Activated CD8-positive, alpha-beta memory T cell treated with anti-CD3 and anti-CD28 coated beads, Interleukin-2, amount 50 U/mL, for 24 hours (primary cell): ENCODE data around the gene GPR3.

ENCODE experiments used
- DNase-seq: peaks from one replicate; pipeline ENCODE4 v3.0.0-alpha.2; 2020; ENCODE audit errors: extremely low read depth

The GPR3 gene

DNA sequence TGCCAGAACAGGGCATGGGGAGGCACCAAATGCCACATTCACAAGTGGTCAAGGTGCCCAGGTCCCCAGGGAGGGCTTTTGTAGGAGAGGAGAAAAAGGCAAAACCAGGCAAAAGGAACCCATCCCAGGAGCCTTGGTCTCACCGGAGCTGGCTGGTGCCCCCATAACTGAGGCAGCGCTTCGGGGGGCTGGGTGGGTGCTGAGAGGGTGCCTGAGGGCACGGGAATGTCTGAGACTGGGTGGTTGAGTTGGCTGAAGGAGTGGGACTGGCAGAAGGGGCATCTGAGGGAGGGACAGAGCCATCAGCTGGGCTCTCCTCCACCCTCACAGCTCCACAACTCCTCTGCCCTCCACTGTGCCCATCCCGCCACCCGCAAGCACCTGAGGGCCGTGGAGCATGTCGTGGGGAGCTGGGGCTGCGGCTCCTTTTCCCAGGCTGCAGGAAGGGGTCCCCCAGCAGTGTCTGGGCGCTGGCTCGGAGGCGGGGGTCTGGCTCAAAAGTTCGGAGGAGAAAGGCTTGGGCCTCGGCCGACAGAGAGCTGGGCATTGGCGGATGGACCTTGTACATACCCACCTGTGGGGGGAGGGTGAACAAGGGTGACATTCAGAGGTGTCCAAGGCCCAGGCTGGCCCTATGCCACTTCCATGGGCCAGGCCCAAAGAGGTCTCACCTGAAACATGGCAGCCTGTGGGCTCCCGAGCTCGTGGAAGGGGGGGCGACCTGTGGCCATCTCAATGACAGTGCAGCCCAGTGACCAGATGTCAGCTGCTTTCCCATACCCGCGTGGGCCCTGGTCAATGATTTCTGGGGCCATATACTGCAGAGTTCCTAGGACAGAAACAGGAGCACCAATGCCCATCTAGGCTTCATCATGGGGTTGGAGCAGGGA lies 34.1 kb upstream of the GPR3 start:
- DNase-seq, result no peak

DNA sequence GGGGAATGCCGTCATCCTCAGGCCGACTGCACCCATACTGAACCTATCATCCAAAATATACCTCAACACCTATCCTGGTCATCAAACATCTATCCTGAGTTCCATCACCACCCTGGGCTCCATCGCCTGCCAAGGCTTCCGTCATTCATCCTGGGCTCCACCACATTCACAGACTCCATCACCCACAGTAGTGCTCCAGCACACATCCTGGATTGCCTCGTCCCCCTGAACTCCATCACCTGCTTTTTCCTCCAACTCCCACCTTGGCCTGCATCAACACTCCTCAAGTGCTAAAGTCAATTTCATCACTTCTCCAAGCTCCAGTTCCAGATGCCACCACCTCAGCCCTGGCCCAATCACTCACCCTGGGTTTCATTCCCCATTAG lies 33.5 kb upstream of the GPR3 start:
- no peak for DNase-seq

DNA sequence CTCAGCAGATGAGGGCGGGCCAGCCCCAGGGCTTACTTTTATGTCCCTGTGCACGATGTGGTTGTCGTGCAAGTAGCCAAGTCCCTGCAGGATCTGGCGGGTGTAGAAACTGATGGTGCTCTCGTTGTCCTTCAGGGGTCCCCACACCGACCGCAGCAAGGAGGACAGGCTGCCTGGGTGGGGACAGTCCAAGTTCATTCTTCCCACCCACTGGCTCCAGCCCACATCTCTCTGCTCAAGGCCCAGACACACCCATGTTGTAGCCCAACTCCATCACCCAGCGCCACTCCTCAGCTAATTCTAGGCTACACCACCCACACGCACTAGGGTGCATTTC lies 32.6 kb upstream of the GPR3 start:
- no peak for DNase-seq

DNA sequence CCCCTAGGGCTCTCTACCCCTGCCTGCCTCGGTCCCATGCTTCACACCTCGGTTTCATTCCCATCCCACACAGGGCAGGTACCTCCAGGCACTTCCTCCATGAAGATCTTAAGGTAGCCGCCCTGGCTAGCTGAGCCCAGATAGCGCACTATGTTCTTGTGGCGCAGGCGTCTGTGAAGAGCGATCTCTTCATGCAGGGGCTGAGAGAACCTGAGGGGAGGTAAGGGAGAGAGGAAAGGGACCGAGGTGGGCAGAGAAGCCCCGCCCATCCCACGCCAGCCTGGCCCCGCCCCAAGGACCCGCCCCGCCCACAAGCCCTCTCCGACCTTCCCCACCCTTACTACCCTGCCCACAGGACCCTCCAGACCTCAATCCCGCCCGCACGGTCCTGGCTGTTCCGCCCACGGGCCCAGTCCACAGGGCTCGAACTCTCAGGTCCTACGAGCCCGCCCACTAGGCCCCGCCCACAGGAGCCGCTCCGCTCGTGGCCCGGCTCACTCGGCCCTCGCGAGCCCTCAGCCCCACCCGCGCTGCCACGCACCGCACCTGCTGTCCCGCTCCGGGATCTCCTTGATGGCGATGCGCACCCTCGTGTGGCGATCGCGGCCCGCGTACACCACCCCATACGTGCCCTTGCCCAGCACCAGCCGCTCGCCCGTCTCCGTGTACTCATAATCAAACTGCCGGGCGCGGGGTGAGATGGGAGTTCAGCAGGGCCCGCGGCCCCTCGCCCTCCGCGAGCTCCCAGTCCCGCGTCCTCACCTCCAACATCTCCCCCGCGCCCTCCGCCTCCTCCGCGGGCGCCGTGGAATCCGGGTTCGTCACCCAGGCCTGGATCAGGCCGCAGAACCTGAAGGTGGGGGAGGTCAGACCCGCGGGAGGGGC lies 32.0 kb upstream of the GPR3 start:
- DNase-seq, result no peak

GRCh38 chr1:27361044-27361402 lies 31.4 kb upstream of the GPR3 start:
- no peak for DNase-seq

DNA sequence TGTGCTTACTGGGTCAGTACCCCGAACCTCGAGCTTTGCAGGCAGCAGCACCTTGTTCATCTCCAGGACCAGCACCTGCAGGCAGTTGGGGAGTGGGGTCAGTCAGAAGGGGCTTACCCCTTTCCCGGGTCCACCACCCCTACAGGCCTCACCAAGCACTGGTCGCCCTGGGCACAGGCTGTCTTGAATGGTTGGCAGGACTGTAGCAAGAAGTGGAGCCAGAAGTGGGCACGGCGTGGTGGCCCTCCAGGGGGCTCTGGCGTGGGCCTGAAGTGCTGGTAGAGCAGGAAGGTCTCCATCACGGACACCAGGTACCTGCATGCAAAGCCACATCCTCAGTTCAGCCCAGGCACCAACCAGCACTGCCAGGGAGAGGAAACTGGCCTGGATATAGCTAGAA lies 30.9 kb upstream of the GPR3 start:
- no peak for DNase-seq

- no peak for DNase-seq
These were observed 28.4 kb upstream of the GPR3 start for GRCh38 chr1:27363766-27364695.

DNA sequence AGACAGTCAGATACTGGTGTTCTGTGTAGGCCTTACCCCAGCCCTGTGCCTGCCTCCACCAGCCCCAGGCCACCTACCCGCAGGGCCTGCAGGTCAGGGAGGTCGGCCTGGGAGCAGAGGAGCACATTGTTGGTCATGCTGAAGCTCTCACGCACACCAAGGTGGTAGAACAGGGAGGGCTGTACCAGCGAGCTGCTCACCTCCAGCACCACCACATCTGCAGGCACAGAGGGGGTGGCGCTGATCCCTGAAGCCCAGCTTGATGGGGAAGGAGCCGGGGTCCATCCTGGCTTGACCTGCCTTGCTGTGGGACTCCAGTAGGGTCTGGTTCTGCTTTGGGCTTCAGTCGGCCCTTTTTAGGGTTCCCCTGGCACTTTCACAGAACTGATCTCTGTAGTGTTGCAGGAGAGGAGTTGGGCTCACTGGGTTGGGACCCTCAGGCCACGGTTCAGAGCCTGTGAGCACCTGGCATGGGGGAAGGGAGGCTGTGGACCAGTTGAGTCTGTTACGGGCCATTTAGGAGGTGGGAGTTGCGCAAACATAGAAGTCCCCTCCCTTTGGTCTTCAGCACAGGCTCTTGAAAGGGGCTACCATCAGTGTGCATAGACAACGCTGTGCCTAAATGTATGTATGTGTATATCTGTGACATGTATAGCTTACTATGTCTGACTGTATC lies 27.6 kb upstream of the GPR3 start:
- no peak for DNase-seq

- peak; percentile 58 for DNase-seq
These were observed 26.9 kb upstream of the GPR3 start for GRCh38 chr1:27365372-27366112.

DNA sequence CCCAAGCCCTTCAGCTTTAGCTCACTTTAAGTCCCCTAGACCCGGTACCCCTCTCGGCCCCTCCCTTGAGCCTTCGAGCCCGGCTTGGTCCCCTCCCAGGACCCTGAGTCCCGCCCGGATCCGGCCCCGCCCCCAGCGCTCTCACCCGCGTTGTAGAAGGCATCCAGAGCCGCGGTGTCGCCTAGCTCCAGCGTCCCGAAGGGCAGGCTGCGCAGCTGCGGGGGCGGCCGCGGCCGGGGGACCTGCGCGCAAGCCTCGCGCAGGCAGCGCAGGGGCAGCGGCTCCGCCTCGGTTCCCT lies 26.4 kb upstream of the GPR3 start:
- DNase-seq, result peak; percentile 63

DNA sequence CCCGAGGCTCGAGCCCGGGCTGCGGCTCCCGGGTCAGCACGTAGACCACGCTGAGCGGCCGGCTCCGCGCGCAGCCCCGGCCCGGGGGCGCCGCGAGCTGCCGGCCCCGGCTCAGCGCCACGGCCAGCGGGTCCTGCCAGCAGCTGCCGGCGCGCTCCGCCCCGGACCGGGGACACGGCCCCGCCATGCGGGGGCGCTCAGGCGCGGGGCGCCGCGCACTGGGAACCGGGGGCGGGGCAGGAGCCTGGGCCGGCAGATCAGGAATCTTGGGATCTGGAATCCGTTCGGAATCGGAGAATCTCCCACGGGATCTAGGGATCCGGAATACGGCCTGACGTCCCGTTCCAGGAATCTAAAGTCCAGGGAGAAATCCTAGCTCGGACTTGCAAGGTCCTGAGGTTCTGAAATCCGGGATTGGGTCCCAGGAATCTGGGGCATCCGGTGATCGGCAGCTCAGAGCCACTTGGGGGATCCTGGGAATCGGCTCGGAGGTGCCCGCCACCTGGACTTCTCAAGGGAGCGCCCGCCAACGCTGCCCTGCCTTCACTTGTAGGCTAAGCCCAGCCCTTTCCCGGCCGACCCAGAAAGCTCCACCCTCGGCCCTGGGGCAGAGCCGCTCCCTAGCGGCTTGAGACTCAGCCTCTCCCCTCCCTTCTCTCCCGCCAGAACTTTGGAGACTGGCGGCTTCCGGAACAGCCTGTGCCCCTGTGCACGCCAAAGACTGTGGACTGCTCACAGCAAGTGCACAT lies 25.8 kb upstream of the GPR3 start, which contains the start of gene MAP3K6:
Gene MAP3K6, minus strand, starts transcription at position 551 of the 749 bp plus-strand sequence. Its CDS starts 364 bp downstream, at position 187.
- DNase-seq, result no peak

GRCh38 chr1:27367160-27367650 lies 25.2 kb upstream of the GPR3 start:
- no peak for DNase-seq

DNA sequence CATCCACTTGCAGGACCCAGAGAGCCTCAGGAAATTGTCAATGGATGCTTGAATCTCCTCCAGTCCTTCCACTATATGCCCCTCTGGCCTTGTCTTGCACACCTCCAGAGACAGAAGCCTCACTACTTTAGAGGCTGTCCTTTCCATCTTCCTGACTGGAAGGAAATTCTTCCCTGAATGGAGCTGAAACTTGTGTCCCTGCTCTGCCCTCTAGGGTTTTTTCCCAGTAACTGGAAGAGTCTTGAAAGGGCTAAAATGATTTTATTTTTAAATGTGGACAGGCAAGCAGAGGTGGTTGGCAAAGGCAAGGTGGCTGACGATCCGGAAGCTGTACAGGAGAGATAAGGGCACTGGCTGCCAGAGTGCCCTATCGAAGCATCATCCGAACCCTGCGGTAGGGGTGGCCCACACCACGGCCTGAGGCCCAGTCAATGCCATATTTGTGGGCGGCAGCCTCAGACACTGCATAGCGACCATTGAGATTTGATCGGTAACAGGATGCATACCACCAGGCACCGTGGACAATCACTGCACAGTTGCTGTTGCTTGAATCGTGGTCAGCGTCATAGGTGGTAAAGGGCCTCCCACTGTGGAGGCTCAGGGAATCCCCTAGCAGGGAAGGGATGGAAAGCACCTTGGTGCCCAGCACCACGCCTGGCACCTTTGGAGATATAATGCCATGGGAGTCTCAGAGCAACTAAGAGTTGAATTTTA lies 23.4 kb upstream of the GPR3 start:
- DNase-seq, result no peak

- DNase-seq, result no peak
These were observed 20.2 kb upstream of the GPR3 start for GRCh38 chr1:27372022-27372807.

- no peak for DNase-seq
These were observed 19.4 kb upstream of the GPR3 start for GRCh38 chr1:27372808-27373690.

DNA sequence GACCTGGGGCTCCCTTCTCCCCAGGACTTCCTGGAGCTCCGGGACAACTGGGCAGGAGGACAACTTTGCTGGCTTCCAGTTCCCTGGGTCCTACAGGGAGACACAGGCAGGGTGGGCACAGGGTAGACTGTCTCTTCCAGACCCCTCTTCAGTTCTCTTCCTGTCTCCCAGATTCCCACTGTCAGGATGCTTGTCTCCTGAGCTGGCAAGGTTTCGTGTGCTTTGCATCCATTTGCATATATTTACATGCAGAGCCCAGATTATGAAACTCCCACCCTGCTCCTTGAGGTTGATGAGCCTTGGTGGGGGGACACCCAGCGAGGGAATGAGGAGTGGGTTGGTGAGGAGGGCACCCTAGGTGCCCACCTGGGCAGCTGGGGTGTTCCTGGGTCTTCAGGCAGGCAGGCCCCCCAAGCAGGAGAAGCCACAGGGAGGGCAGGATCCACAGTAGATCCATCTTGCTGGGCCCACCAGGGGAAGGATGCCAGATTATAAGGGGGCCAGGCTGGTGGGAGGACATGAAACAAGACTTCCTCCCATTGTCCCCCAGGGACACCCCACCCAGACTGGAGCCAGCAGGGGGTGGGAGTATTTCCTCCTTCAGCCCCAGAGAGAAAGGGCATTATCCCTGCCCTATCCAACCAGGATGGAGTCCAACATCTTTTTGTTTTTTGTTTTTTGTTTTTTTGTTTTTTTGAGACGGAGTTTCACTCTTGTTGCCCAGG lies 17.9 kb upstream of the GPR3 start, which contains the start of gene FCN3:
Gene FCN3, minus strand, starts transcription at position 463 of the 725 bp plus-strand sequence. Its CDS starts 6 bp downstream, at position 457.
- DNase-seq, result no peak
